B cell (primary cell): ENCODE data around the gene MRNIP. TPM values are rescaled to one million over a fixed set of nuclear protein-coding genes. Genes with fewer than 3 reads are reported as not detected.

Source experiments
- ATAC-seq: fragments of 200-7000 bp; cut with Tn5 transposase; one replicate; pipeline ENCODE4 v1.10.0; 2021; ENCODE audit warnings: low read depth, mild to moderate bottlenecking, moderate number of reproducible peaks, moderate library complexity
- CTCF ChIA-PET: fragments of 350-600 bp; sonication (Branson Sonifier 250); formaldehyde crosslinking; loops from one replicate; lab custom pipeline; 2021; ENCODE audit warnings: antibody characterized with exemption, inconsistent platforms; lab: Charles Lee
- POLR2A ChIA-PET: fragments of 350-600 bp; sonication (Branson Sonifier 250); formaldehyde crosslinking; loops from one replicate; lab custom pipeline; 2021; ENCODE audit warnings: antibody characterized with exemption; lab: Charles Lee
- DNase-seq: peaks from one replicate; pipeline ENCODE4 v3.0.0; 2013
- H2AFZ ChIP-seq: 2 replicates; pipeline ENCODE4 v1.6.1; 2012; ENCODE audit warnings: mild to moderate bottlenecking, low read depth, low read length; ENCODE audit not compliant: insufficient read depth, poor library complexity, severe bottlenecking
- H3K27ac ChIP-seq, 2 donors: 1 replicate in 1 of 2; 2 replicates in 1 of 2; pipeline ENCODE4 v1.5.1; 2012 to 2013; ENCODE audit warnings: low read length in 2 of 2, mild to moderate bottlenecking in 2 of 2, moderate library complexity in 1 of 2
- H3K27me3 ChIP-seq, 4 experiments: fragments of 200-600 bp in 1 of 4; sonication (generic) in 1 of 4; replicated peaks in 1 of 4; 1 replicate in 2 of 4; 2 replicates in 2 of 4; pipeline versions ENCODE4 v1.6.1 to v1.7.0; 2013 to 2016; ENCODE audit warnings: low read length in 3 of 4, mild to moderate bottlenecking in 2 of 4, mixed read lengths in 1 of 4, moderate library complexity in 1 of 4; ENCODE audit not compliant: insufficient read depth in 4 of 4, control insufficient read depth in 3 of 4; ENCODE audit errors: control extremely low read depth in 1 of 4
- H3K36me3 ChIP-seq, 2 experiments: replicated peaks in 1 of 2; 1 replicate in 1 of 2; 2 replicates in 1 of 2; pipeline versions ENCODE4 v1.6.1 to v1.7.1; 2013; ENCODE audit warnings: low read length in 1 of 2; ENCODE audit not compliant: insufficient read depth in 2 of 2, control insufficient read depth in 1 of 2; ENCODE audit errors: control extremely low read depth in 1 of 2, extremely low read depth in 1 of 2
- H3K4me1 ChIP-seq, 2 donors: fragments of 200-600 bp in 1 of 2; sonication (generic) in 1 of 2; 1 replicate in 1 of 2; 2 replicates in 1 of 2; pipeline versions ENCODE4 v1.5.1 to v1.6.1; 2013 to 2017; ENCODE audit warnings: low read length in 2 of 2; ENCODE audit not compliant: control insufficient read depth in 2 of 2, insufficient read depth in 2 of 2
- H3K4me2 ChIP-seq: replicated peaks from 2 replicates; pipeline ENCODE3; 2012; ENCODE audit warnings: mild to moderate bottlenecking, low read depth, low read length; ENCODE audit not compliant: poor library complexity, severe bottlenecking
- H3K4me3 ChIP-seq, 5 experiments: fragments of 200-600 bp in 1 of 5; sonication (generic) in 1 of 5; 1 replicate in 3 of 5; 2 replicates in 2 of 5; pipeline versions ENCODE4 v1.5.1 to v1.7.0; 2011 to 2016; ENCODE audit warnings: low read length in 4 of 5, mild to moderate bottlenecking in 4 of 5, low read depth in 2 of 5, control low read depth in 1 of 5, moderate library complexity in 1 of 5; ENCODE audit not compliant: insufficient read depth in 1 of 5; ENCODE audit errors: control extremely low read depth in 1 of 5, extremely low read depth in 1 of 5
- H3K79me2 ChIP-seq: fragments of 200-600 bp; sonication (generic); one replicate; pipeline ENCODE4 v1.6.0; 2016; ENCODE audit warnings: low read length; ENCODE audit not compliant: control insufficient read depth, insufficient read depth
- H3K9ac ChIP-seq: fragments of 200-600 bp; sonication (generic); 2 replicates; pipeline ENCODE4 v1.6.1; 2017; ENCODE audit warnings: mild to moderate bottlenecking, low read length, moderate library complexity
- H3K9me3 ChIP-seq, 3 donors: one replicate each; pipeline versions ENCODE4 v1.6.1 to v1.7.1; 2013; ENCODE audit warnings: low read length in 2 of 3; ENCODE audit not compliant: control insufficient read depth in 2 of 3, insufficient read depth in 1 of 3; ENCODE audit errors: control extremely low read depth in 1 of 3
- H4K20me1 ChIP-seq: 2 replicates; pipeline ENCODE4 v1.6.0; 2012; ENCODE audit warnings: mild to moderate bottlenecking, low read length; ENCODE audit not compliant: insufficient read depth, control insufficient read depth, poor library complexity, severe bottlenecking
- H3K27ac Mint-ChIP-seq: one replicate; pipeline ENCODE4 v1.8.0; 2021; ENCODE audit warnings: mixed read lengths
- H3K27me3 Mint-ChIP-seq: one replicate; pipeline ENCODE4 v1.8.0; 2021; ENCODE audit warnings: mixed read lengths
- H3K4me1 Mint-ChIP-seq: one replicate; pipeline ENCODE4 v1.8.0; 2021; ENCODE audit warnings: mixed read lengths
- H3K4me3 Mint-ChIP-seq: one replicate; pipeline ENCODE4 v1.8.0; 2021; ENCODE audit warnings: mixed read lengths
- H3K9me3 Mint-ChIP-seq: one replicate; pipeline ENCODE4 v1.8.0; 2022; ENCODE audit warnings: mixed read lengths; ENCODE audit not compliant: insufficient read depth
- CTCF ChIP-seq: fragments of 200-600 bp; IDR thresholded peaks from one replicate; pipeline ENCODE4 v1.8.0; 2022; ENCODE audit warnings: antibody characterized with exemption, mild to moderate bottlenecking
- EZH2 ChIP-seq: IDR thresholded peaks from 2 replicates; pipeline ENCODE4 v1.6.1; 2012; ENCODE audit warnings: borderline replicate concordance, low read depth, mild to moderate bottlenecking, moderate library complexity, low read length; ENCODE audit not compliant: insufficient read depth, poor library complexity, severe bottlenecking
- WGBS: methylation state at CpG from one replicate; pipeline ENCODE4 v1.1.5; 2013; ENCODE audit warnings: missing lambda C conversion rate; ENCODE audit not compliant: insufficient coverage; 5-methylcytosine and 5-hydroxymethylcytosine counted together
- intact Hi-C: fragments of 100-400 bp; cut with micrococcal nuclease; formaldehyde crosslinking; loops from one replicate; pipeline ENCODE4 v1.10.0; 2022
- polyA plus RNA-seq: library from polyadenylated mRNA; depleted of rRNA; stranded (reverse); fragments of >200 nt; gene quantifications from 2 replicates; pipeline ENCODE4 v1.2.3, GENCODE V29; 2012
- total RNA-seq, 2 donors: library from RNA; stranded (reverse); fragments of 120-200 nt in 1 of 2; gene quantifications; 1 replicate in 1 of 2; 2 replicates in 1 of 2; pipeline versions ENCODE4 v1.2.3 to v1.2.4, GENCODE V29; 2013 to 2022

The MRNIP gene
- total and polyA plus RNA-seq, 2 donors (not counting 1 experiment from before 2014, with no cell fraction given): 152 to 178 TPM

- peak overlapping the region; percentile 39 for H3K9ac ChIP-seq
- H3K4me2 ChIP-seq: peak overlapping the region; percentile 87
- H3K4me3 Mint-ChIP-seq: peak overlapping the region; percentile 91
- H3K79me2 ChIP-seq: peaks cover 27% of the 10 kb centered on the region
- peaks cover 12% of the 10 kb centered on the region for H4K20me1 ChIP-seq
- TF ChIP-seq EZH2 (no peak), CTCF (no peak)
- H3K27me3 ChIP-seq: peaks cover 0 to 6% (median 0%) of the 10 kb centered on the region in 4 experiments
- CTCF ChIA-PET: no interaction called here
- peaks cover 38% of the 10 kb centered on the region for H3K4me1 Mint-ChIP-seq
- intact Hi-C loops: loop anchor here (5.0 kb wide), 2 partner anchors 255 to 265 kb away; partner anchors contain the start of genes RNF130 and RUFY1
- peak overlapping the region in 4 of 5 experiments; percentile 19 to 60 (median 42) for H3K4me3 ChIP-seq
- H3K27ac ChIP-seq: no peak overlapping the region
- no peaks in the 10 kb centered on the region for H3K9me3 Mint-ChIP-seq
- POLR2A ChIA-PET: interaction anchor here (1.0 kb wide), 1 partner anchor 10 kb away, joined by 3 read pairs; no protein-coding TSS in a partner anchor
- ATAC-seq (no peak), DNase-seq (peak; percentile 54)
- peak overlapping the region; percentile 59 for H3K27ac Mint-ChIP-seq
- H2AFZ ChIP-seq: peak overlapping the region; percentile 75
- H3K27me3 Mint-ChIP-seq: no peaks in the 10 kb centered on the region
- H3K4me1 ChIP-seq: peaks cover 34 to 43% of the 10 kb centered on the region in 2 donors
- WGBS: 3% methylated on average over 71 of the region's 72 CpGs
- peaks cover 0 to 3% (median 0%) of the 10 kb centered on the region in 3 donors for H3K9me3 ChIP-seq
- H3K36me3 ChIP-seq: peaks cover 0 to 11% of the 10 kb centered on the region in 2 experiments
These were observed 41.7 kb downstream of the MRNIP start for GRCh38 chr5:179816796-179817469.

GRCh38 chr5:179816401-179816795, 42.2 kb downstream of the MRNIP start:
- H3K27me3 ChIP-seq: peaks cover 0 to 6% (median 0%) of the 10 kb centered on the region in 4 experiments
- peaks cover 7% of the 10 kb centered on the region for H4K20me1 ChIP-seq
- H3K36me3 ChIP-seq: peaks cover 0 to 11% of the 10 kb centered on the region in 2 experiments
- no peak for TF ChIP-seq EZH2
- no peak for TF ChIP-seq CTCF
- peaks cover 22% of the 10 kb centered on the region for H3K79me2 ChIP-seq
- Mint-ChIP-seq H3K4me1 (peaks cover 34% of the 10 kb centered on the region), H3K4me3 (peak overlapping the region; percentile 41), H3K27me3 (no peaks in the 10 kb centered on the region), H3K9me3 (no peaks in the 10 kb centered on the region), H3K27ac (no peak overlapping the region)
- H3K9ac ChIP-seq: no peak overlapping the region
- peak overlapping the region in 4 of 5 experiments; percentile 19 to 60 (median 42) for H3K4me3 ChIP-seq
- H3K4me1 ChIP-seq: peaks cover 32 to 38% of the 10 kb centered on the region in 2 donors
- H3K9me3 ChIP-seq: peaks cover 0 to 3% (median 0%) of the 10 kb centered on the region in 3 donors
- ATAC-seq: no peak
- H2AFZ ChIP-seq: peak overlapping the region; percentile 75
- no peak overlapping the region for H3K27ac ChIP-seq
- POLR2A ChIA-PET: interaction anchor here (0.6 to 1.0 kb wide), 2 partner anchors 9 to 136 kb away, joined by 3 read pairs; partner anchors contain the start of gene CBY3
- DNase-seq: no peak
- H3K4me2 ChIP-seq: peak overlapping the region; percentile 87
- 81% methylated on average over 20 of the region's 23 CpGs for WGBS
- intact Hi-C loops: loop anchor here (5.0 kb wide), 2 partner anchors 256 to 264 kb away; partner anchors contain the start of genes RNF130 and RUFY1
- CTCF ChIA-PET: interaction anchor here (1.0 kb wide), 1 partner anchor 15 kb away, joined by 6 read pairs; no protein-coding TSS in a partner anchor
